ENCODE data around the gene USP2.

DNA sequence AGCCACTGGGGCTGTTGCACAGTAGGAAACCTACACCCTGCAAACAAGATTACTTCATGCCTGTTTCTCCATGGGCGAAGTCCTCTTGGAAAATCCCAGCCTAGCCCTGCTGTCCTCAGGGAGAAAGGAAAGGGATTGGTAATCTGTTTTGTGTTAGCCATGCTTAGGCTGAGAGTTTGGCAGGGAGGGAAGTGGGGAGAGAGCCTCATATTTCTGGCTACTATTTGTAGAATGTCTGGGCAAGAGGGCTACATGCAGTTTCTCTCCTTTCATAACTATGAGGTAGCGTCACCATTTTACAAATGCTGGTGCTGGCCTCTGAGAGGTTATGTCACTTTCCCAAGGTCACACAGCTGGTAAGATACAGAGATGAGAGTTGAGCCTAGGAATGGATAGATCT lies 34.2 kb downstream of the USP2 start:
- TF ChIP-seq, protein P1, sequence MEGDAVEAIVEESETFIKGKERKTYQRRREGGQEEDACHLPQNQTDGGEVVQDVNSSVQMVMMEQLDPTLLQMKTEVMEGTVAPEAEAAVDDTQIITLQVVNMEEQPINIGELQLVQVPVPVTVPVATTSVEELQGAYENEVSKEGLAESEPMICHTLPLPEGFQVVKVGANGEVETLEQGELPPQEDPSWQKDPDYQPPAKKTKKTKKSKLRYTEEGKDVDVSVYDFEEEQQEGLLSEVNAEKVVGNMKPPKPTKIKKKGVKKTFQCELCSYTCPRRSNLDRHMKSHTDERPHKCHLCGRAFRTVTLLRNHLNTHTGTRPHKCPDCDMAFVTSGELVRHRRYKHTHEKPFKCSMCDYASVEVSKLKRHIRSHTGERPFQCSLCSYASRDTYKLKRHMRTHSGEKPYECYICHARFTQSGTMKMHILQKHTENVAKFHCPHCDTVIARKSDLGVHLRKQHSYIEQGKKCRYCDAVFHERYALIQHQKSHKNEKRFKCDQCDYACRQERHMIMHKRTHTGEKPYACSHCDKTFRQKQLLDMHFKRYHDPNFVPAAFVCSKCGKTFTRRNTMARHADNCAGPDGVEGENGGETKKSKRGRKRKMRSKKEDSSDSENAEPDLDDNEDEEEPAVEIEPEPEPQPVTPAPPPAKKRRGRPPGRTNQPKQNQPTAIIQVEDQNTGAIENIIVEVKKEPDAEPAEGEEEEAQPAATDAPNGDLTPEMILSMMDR (conservative IDR thresholded peaks at IDR 0.05 in 1 of 2, IDR thresholded peaks at IDR 0.05 in 1 of 2; ENCODE audit: low read depth in 1 of 2, low read length in 2 of 2), result no peak
- no peak for TF ChIP-seq EZH2 (IDR thresholded peaks at IDR 0.05; ENCODE audit: low read length, missing control alignments)
